ENCODE measurements around the gene TRIM69.

DNA sequence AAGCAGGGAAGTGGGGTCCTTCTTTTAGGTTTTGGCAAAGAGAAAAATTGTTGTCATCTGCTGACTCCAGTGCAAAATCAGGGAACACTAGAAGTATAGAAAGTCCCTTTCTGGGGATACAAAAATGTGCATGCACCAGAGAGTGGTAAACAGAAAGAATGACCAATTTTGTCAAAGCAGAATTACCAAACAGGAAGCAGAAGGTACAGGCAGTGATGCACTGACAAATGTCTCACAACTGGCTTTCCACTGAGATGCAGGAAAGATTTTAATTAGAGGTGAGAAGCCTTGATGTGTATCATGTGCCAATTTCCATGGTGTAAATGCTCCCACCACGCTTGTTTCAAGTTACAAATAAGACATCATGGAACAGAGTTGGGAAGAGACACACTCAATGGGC lies 66.0 kb downstream of the TRIM69 start:
- TF ChIP-seq, protein P1, sequence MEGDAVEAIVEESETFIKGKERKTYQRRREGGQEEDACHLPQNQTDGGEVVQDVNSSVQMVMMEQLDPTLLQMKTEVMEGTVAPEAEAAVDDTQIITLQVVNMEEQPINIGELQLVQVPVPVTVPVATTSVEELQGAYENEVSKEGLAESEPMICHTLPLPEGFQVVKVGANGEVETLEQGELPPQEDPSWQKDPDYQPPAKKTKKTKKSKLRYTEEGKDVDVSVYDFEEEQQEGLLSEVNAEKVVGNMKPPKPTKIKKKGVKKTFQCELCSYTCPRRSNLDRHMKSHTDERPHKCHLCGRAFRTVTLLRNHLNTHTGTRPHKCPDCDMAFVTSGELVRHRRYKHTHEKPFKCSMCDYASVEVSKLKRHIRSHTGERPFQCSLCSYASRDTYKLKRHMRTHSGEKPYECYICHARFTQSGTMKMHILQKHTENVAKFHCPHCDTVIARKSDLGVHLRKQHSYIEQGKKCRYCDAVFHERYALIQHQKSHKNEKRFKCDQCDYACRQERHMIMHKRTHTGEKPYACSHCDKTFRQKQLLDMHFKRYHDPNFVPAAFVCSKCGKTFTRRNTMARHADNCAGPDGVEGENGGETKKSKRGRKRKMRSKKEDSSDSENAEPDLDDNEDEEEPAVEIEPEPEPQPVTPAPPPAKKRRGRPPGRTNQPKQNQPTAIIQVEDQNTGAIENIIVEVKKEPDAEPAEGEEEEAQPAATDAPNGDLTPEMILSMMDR (conservative IDR thresholded peaks at IDR 0.05; ENCODE audit: low read depth, low read length): no peak
- TF ChIP-seq SMC3 (IDR thresholded peaks at IDR 0.05; ENCODE audit: low read depth, low read length) (no peak), POLR2A (IDR thresholded peaks at IDR 0.05; ENCODE audit: low read depth, low read length) (no peak), MXI1 (IDR thresholded peaks at IDR 0.05; ENCODE audit: borderline replicate concordance, low read depth, low read length) (no peak), USF2 (IDR thresholded peaks at IDR 0.05; ENCODE audit: low read depth, low read length) (no peak), RAD21 (IDR thresholded peaks at IDR 0.05; ENCODE audit: low read length) (no peak), CEBPB (IDR thresholded peaks at IDR 0.05; ENCODE audit: low read depth, low read length) (no peak), MAZ (IDR thresholded peaks at IDR 0.05; ENCODE audit: borderline replicate concordance, low read depth, low read length) (no peak), FOS (IDR thresholded peaks at IDR 0.05; ENCODE audit: low read depth, low read length) (no peak), RCOR1 (IDR thresholded peaks at IDR 0.05; ENCODE audit: insufficient replicate concordance, low read length) (no peak)

Measured in IMR-90 (cell line).